Activated T-cell treated with anti-CD3 and anti-CD28 coated beads, Interleukin-2, amount 50 U/mL, for 1 hour (primary cell): ENCODE data around the gene TNS3.
"Not testable (repeated sequence)": the region's sequence is repeated elsewhere in the genome, so short reads cannot be mapped to it uniquely, and the experiment has no call there.

Experiments
- DNase-seq: peaks from one replicate; pipeline ENCODE4 v3.0.0-alpha.2; 2020

TNS3 gene

DNA sequence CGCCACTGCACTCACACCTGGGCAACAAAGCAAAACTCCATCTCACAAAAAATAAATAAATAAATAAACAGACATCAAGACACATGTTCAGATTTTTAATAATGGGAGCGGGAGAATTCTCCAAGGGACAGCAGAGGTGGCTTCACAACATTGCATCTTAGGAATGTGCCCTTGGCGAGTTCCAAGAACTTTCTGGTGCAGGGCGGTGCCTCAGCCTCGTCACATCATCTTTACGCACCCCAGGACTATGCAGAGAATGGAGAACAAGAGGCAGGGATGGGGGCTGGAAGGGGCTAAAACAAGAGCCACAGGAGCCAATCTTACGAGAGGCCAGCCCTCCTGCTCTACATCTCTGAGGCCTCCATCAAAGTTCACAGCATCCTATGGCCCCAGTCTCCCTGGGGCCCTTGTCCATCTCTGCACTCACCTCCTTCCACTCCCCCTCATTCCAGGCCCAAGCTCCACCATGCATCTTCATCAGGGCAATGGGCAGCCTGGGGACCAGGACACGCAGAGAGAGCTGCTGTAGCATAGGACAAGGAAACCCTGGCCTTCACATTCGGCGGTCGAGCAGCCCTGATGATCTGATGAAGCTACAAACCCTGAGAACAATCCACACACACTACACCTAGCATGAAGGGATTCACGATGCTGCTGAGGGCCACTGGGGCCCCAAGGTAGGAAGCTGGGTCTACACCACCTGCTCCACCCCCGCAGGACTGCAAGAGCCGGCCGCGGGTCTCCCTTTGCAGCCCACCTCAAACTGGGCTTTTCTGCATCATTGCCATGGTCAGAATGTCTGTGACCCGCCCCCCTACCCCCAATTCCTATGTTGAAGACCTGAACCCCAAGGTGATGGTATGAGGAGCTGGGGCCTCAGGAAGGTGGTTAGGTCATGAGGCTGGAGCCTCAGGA lies 22.3 kb downstream of the TNS3 start:
- DNase-seq = no peak

DNA sequence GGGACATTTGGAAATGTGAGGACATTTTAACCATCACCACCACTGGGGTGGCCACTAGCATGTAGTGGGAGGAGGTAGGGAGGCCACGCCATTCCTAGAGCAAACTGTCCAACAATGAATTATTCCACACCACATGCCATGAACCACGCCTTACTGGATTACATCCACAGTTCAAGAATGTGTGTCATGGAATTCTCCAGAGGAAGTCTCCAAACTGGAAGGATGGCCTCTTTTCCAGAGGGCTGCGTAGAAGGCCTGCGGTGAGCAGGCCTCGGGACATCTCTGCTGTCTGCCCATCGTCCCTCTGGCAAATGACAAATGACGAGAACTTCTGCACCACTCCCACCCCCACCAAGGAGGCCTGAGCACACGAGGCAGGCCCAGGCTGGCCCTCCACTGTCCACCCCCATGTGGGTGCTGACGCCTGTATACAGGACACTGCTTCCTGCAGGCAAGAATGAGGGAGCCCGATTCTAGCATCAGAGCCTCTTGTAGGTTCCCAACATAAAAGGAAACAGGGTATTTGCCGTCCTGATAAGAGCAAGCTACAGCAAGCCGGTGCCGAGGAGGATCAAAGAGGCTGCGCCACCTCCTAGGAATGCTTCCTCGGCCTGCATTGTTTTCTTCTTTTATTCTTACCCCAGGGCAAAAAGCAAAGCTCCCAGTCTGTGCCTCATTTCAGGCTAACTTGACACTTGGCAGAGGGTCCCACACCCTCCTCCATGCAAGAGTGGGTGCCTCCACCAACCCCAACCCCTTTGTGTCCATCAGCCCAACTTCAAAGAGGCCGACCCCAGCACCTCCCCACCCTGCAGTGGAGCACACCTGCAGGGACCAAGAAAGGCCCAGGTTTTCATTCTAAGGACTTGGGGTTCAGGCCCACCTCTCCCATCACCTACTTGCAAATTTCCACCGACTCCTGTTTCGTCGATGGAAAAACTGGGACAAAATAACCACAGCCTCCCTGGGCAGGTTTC lies 23.9 kb downstream of the TNS3 start:
- no peak for DNase-seq

DNA sequence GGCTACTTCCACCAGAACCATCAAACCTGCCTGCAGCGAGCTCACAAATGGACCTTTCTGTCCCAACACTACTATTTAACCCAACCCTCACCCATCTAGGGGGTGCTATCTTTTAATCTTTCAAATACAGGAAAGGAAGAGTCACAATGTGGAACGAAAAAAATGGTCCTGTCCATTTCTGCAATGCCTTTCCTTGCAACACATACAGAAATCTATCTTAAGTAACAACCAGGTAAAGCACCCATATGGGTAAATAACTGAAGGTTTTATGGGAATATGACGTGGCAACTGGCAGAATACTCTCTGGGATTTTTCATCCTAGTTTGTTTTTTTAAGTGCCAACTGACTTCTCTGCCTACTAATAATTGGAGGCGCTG lies 24.6 kb downstream of the TNS3 start:
- no peak for DNase-seq

DNA sequence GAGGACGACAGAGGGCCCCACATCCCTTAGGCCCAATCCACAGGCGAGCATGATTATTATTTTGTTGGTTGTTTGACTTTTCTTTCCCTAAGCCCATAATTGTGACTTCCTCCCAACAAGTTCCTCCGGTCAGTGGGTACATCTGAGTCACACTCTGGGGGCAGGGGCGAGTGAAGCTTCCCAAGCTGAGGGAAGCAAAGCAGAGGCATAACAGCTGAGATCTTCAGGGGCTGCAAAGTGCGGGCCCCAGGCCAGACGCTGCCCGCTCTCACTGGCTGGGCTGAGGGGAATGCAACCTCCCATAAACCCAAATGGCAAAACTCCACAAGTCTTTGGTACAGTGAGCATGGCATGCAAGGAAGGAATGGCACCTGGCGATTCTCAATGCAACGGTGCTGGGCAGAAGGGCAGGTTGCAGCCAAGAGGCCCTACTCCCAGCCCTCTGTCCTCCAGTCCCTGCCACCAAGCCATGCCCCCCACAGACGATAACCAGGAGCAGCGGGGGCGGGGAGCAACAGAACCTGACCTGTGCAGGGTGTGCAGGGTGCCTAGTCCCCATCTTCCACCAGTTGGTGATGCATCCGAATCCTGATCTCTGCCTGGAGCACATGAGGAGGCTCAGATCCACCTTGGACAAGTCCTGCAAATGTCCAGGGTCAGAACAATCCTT lies 25.3 kb downstream of the TNS3 start:
- no peak for DNase-seq

DNA sequence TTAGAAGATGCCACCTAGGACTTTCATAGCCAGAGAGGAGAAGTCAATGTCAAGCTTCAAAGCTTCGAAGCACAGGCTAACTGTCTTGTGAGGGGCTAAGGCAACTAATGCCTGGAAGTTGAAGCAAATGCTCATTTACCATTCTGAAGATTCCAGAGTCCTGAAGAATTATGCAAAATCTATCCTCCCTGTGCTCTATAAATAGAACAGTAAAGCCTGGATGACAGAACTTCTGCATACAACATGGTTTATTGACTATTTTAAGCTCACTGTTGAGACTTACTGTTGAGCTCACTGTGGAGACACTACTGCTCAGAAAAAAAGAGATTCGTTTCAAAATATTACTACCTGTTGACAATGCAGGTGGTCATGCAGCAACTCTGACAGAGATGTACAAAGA lies 28.6 kb downstream of the TNS3 start:
- DNase-seq = no peak

DNA sequence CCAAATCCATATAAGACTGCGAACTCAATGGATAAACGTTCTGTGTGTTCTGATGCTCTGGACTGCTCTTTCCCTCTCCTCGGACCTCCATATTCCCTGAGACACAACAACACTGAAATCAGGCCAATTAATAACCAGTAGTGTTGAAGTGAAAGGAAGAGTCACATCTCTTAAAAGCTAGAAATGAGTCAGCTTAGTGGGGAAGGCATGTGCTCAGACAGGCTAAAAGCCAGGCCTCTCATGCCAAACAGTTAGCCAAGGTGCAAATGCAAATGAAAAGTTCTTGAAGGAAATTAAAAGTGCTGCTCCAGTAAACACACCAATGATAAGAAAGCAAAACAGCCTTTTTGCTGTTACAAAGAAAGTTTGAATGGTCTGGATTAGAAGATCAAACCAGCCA lies 29.3 kb downstream of the TNS3 start:
- no peak for DNase-seq

DNA sequence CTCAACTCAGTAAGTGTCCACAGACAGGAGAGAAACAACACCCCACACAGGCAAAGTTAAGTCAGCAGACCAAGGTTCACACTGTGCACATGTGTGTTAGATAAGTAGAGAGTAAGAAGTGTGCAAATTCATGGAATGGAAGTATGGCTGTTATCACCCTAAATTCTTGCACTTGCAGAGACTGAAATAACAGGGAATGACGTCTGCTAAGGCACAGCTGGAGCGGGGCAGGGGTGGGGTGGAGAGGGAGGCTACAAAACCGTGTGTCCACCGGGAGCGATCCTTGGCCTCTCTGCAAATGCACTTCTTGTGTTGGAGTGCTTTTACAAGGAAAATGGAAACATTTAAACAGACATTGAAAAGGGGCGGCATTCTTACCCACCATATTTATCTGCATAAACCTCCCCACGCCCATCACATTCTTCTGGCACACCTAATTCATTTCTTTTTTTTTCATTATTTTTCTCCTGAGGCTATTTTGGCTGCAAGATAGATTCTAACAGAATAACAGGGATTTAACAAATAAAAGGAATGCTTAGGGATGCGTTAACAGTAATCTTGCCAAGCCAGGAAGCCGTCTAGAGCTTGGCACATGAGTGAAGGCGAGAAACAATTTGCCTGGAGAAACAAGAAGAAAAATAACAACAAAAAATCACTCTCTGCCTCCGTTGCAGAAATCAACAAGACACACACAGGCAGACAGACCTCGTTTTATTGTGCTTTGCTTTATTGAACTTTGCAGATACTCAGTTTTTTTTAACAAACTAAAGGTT lies 30.1 kb downstream of the TNS3 start:
- no peak for DNase-seq

DNA sequence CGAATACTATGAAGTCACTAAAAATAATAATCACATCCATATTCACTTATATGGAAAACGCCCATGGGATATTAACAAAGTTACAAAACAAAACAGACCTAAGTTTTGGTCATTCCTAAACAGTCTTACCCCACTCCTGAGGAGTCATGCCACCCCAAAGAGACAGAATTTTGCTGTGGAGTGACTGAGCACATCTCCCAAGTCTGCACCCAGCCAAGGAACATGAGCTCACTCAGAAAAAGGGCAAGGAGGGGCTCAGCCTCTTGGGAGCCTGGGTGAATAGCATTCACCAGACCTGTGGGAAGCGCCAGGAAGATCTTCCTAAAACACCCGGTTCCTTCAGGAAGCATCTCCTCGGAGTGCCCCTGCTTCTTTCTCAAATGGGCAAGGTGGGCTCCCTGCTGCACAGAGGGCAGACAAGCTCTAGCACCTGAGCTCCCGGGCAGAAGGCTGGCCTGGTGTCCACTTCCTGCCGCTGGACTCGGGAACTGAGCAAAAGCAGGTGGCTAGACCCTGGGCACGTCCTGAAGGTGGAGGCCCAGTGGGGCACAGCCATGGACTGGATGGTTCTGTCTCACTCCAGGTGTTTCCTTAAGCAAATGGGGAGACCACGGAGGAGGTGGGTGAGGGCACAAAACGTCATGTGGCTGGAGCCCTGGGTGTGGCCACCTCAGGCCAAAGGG lies 31.0 kb downstream of the TNS3 start:
- DNase-seq = no peak

DNA sequence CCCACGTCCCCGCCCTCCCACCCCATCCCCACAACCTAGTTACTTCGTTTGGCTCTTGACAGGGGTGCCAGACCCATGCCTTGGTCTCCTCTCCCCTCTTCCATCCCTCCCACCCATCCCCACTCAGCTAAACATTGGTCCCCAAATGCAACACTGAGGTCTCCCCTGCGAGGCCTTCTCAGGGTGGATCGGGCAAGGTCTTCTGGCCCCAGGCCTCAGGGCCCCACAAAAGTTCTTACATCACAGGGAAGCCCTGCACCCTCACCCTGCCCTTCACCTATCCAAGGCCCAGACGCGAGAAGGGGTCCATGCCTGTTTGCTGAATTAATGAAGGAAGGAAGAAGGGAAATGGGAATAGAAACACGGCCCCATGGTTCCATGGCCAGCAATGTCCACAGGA lies 32.0 kb downstream of the TNS3 start:
- no peak for DNase-seq

DNA sequence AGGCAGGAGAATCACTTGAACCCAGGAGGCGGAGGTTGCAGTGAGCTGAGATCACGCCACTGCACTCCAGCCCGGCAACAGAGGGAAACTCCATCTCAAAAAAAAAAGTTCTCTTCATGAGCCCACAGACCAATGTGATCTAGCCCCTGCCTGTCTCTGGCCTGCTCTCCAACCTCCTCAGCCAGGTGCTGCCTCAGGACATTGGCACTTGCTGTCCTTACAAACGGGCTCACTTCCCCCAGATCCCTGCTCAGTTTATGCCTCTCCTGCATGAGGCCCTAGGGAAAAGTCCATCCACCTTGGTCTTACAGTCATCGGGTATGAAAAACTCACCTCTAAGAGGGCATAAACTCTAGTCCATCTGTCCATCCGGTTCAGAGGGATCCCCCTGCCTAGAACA lies 32.5 kb downstream of the TNS3 start:
- DNase-seq = no peak

DNA sequence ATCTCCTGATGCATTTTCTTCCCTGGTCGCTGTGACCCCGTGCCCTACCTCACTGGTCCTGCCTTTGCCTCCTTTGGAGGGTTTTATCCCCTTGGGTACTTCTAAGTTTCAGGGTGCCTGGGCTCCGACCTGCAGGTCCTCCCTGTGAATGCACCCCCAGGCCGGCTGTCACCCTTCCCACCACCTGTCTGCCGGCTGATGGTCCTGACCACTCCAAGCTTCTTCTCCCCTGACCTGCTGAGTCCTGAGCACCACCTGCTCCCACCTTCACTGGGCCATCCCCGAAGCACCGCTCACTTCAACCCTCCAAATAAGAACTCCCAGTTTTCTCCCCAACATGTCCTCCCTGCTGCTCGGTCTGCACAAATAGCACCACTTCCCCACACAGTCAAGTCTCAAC lies 33.4 kb downstream of the TNS3 start:
- no peak for DNase-seq

DNA sequence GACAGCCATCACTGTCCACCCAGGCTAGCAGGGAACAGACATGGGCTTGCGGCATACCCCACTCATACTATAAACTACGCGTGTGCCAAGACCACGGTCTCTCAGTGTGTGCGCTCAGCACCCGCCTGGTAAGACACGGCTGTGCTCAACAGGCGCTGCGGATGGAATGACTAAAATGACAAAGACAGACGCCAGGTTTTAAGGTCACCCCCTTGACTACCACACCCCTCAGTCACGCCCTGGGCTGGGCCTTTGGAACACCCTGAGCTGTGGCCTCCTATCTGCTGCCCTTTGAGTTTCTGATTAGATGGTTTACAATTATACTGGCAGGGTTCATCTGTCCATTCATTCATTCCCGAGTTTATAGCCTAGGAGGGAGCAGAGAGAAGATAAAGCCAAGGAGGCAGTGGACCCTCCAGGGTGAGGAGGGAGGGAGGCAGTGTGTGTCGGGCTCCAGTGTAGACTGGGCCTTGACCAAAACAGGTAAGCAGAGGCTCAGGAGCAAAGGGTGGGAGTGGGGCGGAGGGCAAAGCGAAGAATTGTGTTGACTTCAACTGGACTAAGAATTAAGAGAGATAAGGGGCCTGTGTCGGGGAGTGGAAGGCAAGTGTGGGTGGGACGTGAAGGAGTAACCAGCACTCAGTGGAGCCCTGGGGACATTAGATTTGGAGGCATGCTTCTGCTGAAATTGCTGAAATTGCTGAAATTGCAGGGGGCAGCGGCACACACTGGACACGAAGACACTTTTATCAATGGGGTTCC lies 35.0 kb downstream of the TNS3 start:
- no peak for DNase-seq

DNA sequence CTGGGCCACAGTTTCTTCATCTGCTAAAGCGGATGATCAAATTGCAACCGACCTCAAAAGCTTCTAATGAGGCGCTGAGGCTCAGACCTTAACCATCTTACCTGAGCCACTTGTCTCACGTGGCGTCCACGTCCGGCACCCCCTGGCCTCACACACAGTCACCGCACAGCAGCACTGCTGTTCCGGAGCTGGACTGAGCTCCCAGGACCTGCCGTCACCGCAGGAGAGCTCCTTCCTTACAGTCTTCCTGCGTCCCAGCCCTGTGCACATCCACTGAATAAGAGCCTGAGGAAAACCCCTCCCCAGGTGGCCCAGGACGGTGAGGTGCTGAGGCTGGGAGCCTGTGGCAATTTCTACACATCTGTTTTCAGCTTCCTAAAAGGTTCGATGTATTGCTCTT lies 35.7 kb downstream of the TNS3 start:
- no peak for DNase-seq

DNA sequence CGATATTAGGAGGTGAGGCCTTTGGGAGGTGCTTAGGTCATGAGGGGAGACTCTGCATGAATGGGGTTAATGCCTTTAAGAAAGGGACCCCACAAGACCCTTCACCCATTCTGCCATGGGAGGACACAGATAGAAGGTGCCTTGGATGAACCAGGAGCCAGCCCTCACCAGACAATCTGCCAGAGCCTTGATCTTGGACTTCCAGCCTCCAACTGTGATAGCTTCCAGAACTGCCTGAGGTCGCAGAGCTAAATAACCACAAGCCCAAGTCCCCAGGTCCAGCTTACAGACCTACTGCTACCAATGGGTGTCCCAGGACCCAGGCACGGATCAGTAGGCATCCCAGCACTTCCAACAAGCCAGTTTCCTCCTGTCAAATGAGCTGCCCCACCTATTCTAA lies 37.5 kb downstream of the TNS3 start:
- DNase-seq = no peak

DNA sequence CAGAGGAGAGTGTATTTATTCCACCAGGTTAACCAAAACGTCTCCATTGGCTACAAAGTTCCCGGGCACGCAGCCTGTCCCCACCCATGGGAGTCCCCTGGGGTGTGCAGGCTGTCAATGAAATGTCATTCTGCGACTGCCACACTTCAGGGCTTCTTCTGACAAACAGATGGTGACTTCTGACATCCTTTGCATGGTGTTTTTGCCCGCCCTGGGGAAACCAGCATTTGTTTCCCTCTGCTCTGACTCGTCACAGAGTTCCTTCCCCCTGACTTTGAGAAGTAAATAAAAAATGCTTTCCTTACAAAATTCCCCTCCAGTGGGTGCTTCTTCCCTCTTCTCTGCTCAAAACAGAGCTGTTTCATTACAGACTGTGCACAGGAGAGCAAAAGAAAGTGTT lies 38.2 kb downstream of the TNS3 start:
- no peak for DNase-seq

DNA sequence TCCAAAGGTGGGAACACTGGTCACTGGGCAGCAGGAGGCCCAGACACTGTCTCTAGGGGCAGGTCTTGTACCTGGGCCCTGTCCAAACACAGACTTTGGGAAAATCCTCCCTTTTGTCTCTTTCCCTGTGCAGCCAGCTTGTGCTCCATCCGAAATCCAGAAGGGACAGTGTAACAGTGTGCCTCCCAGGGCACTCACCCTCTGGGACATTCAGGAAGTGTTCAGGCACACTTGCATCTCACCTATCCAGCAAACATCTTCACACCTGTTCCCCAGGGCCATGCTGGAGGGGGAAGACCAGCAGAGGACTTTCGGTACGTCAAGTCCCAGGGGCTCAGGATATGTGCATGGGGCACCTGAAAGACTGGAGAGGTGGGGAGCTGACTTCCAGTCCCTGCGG lies 38.9 kb downstream of the TNS3 start:
- DNase-seq = no peak

DNA sequence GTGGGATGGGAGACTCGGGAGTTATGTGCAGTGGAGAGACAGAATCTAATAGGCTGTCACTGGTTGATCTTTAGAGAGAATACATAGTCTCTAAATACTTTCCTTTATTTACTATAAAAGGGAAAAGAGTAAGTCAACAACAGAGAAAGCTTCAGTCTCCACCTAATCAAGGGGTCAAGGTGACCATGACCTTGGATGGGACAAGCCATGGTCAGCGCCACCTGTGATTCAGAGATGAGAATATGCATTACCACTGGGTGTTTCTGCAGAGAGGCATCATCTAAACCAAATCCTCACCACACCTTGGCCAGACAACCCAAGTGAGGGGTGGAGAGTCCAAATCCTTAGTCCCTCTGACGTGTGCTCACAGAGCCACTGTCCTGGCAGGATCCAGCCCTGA lies 39.9 kb downstream of the TNS3 start:
- DNase-seq = no peak

DNA sequence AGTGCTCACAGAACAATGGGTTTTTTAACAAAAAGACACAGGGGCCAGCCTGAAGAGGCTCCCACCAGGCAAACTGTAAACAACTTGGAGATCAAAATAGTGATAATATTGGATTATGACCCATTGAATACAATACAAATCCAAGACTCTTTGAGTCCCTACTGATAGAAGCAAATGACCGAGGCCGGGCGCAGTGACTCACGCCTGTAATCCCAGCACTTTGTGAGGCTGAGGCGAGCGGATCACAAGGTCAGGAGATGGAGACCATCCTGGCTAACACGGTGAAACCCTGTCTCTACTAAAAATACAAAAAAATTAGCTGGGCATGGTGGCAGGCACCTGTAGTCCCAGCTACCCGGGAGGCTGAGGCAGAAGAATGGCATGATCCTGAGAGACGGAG lies 40.4 kb downstream of the TNS3 start:
- not testable (repeated sequence) for DNase-seq

DNA sequence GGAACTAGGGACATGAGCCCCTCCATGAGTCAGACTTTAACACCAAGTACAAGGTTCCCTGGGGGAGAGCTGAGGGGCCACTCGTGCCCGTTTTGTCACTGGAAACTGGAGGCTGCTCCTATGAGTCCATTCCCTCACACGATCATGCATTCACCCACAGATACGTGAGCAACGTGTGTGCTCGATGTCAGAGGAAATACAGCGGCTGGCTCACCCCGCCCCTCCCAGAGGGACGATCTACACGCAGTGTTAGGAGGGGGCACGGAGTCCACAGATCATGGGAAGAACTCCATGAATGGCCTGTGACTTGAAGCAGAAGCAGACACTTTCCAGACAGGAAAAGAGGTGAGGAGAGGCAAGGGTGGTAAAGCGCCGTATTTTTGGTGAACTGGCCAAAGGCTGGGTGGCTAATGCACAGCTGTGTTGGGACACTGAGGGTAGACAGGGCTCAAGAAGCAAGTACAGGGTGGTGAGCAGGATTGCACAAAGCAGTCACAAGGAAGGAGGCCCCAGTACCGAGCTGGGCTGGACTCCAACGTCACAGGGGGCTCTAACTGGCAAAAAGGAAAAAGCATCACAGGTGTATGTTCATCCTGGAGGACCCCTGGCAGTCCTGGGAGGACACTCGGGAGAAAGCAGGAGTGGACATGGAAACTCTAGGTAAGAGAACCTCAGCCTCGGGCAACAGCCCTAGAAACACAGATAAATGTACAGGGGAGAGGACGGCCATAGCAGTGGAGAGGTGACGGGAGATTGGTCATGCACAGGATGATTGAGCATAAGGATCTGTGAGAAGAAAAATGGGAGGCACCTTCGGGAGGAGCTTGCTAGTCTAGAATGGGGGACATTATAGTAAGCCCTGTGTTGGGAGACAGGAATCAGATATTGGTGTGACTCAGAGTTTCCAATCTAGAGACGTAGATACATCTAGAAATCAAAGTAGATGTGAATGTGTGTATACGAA lies 41.2 kb downstream of the TNS3 start:
- no peak for DNase-seq

DNA sequence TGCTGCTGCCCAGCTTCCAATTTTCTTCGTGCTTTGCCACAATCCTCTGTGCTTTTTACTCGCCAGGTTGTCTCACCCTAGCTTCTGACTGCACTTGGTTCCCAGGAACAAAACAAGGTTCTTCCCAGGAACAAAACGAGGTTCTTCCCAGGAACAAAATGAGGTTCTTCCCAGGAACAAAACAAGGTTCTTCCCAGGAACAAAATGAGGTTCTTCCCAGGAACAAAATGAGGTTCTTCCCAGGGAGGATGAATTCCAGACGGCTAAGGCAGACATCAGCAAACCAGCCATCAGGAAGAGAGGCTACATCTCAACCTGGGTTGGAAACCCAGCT lies 41.9 kb downstream of the TNS3 start:
- DNase-seq = no peak
